OCI-LY7 (cell line): ENCODE results near the gene TOM1L2.

ENCODE experiments used
- EZH2phosphoT487 ChIP-seq: fragments of 200-600 bp; sonication (generic); IDR thresholded peaks from 2 replicates; pipeline ENCODE4 v1.6.1; 2018; ENCODE audit warnings: low read depth, borderline replicate concordance, mild to moderate bottlenecking, mixed run types, antibody characterized with exemption, low read length, moderate library complexity, mixed read lengths
- TF ChIP-seq, protein P1 (sequence below): fragments of 200-600 bp; sonication (generic); conservative IDR thresholded peaks from 2 replicates; pipeline ENCODE4 v1.5.1; 2014; ENCODE audit warnings: mild to moderate bottlenecking, antibody characterized with exemption, low read length, moderate library complexity, mixed read lengths

DNA sequence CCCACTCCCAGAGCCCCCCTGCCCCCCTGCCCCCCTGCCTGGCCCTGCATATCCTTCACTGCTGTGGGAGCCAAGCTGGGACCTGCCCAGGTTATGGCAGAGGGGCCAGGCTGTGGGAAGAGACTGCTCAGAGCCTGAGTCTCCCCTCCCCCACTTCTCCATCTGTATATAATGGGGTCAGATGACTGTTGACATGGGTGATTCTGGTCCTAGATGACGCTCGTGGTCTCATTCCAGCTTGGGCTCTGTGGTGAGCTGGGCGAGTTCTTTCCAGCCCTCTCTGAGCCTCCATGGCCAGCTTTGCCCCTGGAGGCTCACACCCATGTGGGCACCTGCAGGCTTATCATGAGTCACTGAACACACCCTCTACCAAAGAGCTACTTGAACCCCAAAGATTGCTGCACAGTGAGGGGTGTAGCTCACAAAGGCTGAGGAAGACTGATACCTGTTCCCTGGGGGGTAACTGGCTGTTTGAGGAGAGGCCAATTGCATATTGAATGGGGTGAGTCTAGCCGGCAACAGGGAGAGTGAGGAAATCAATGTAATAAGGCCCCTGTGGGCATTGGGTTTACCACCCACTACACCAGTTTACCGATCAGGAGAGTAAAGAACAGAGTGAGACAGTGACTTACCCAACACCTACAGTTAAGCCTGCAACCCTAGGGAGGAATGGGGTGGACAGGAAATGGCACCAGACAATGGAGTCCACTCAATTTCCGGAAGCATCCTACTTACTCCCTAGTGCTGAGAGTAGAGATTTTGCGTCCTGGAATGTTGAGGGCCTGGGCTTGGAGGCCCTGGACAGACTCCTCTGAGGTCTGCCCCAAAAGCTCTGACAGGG is 131.2 kb downstream of the TOM1L2 start:
- TF ChIP-seq, protein P1, sequence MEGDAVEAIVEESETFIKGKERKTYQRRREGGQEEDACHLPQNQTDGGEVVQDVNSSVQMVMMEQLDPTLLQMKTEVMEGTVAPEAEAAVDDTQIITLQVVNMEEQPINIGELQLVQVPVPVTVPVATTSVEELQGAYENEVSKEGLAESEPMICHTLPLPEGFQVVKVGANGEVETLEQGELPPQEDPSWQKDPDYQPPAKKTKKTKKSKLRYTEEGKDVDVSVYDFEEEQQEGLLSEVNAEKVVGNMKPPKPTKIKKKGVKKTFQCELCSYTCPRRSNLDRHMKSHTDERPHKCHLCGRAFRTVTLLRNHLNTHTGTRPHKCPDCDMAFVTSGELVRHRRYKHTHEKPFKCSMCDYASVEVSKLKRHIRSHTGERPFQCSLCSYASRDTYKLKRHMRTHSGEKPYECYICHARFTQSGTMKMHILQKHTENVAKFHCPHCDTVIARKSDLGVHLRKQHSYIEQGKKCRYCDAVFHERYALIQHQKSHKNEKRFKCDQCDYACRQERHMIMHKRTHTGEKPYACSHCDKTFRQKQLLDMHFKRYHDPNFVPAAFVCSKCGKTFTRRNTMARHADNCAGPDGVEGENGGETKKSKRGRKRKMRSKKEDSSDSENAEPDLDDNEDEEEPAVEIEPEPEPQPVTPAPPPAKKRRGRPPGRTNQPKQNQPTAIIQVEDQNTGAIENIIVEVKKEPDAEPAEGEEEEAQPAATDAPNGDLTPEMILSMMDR, result no peak
- no peak for TF ChIP-seq EZH2phosphoT487
